GM21576 (cell line): ENCODE results near the gene SEPTIN7.
"Not testable (repeated sequence)": the region's sequence is repeated elsewhere in the genome, so short reads cannot be mapped to it uniquely, and the experiment has no call there.

Experiments used
- ATAC-seq: cut with Tn5 transposase; IDR thresholded peaks from one replicate; pipeline ENCODE4 v1.9.1; 2021; ENCODE audit warnings: mild to moderate bottlenecking, moderate library complexity; ENCODE audit not compliant: unreplicated experiment

SEPTIN7 gene

GRCh38 chr7:35800718-35801391, at the start of gene SEPTIN7:
TSS of gene SEPTIN7 (plus strand) at chr7:35801057. CDS start at chr7:35801210, 153 bp downstream.
- ATAC-seq: peak; percentile 81

- ATAC-seq: no peak
Observed at GRCh38 chr7:35752742-35753141, 48.1 kb upstream of the SEPTIN7 start.

GRCh38 chr7:35753761-35754603, 46.9 kb upstream of the SEPTIN7 start:
- no peak for ATAC-seq

- ATAC-seq: no peak
Observed at GRCh38 chr7:35754741-35755140, 46.1 kb upstream of the SEPTIN7 start.

- no peak for ATAC-seq
Observed at GRCh38 chr7:35755711-35756110, 45.1 kb upstream of the SEPTIN7 start.

GRCh38 chr7:35756453-35756852, 44.4 kb upstream of the SEPTIN7 start:
- ATAC-seq: not testable (repeated sequence)

- ATAC-seq: no peak
Observed at GRCh38 chr7:35757574-35757973, 43.3 kb upstream of the SEPTIN7 start.

GRCh38 chr7:35758421-35758820, 42.4 kb upstream of the SEPTIN7 start:
- no peak for ATAC-seq

- no peak for ATAC-seq
Observed at GRCh38 chr7:35760143-35760745, 40.6 kb upstream of the SEPTIN7 start.

- ATAC-seq: no peak
Observed at GRCh38 chr7:35761871-35762677, 38.8 kb upstream of the SEPTIN7 start.

- ATAC-seq: no peak
Observed at GRCh38 chr7:35762781-35763180, 38.1 kb upstream of the SEPTIN7 start.

GRCh38 chr7:35768346-35768745, 32.5 kb upstream of the SEPTIN7 start:
- no peak for ATAC-seq

GRCh38 chr7:35771776-35772175, 29.1 kb upstream of the SEPTIN7 start:
- no peak for ATAC-seq

- no peak for ATAC-seq
Observed at GRCh38 chr7:35773994-35774393, 26.9 kb upstream of the SEPTIN7 start.

GRCh38 chr7:35776686-35777085, 24.2 kb upstream of the SEPTIN7 start:
- no peak for ATAC-seq

GRCh38 chr7:35777121-35777520, 23.7 kb upstream of the SEPTIN7 start:
- no peak for ATAC-seq

- no peak for ATAC-seq
Observed at GRCh38 chr7:35780070-35780469, 20.8 kb upstream of the SEPTIN7 start.

GRCh38 chr7:35781200-35781701, 19.6 kb upstream of the SEPTIN7 start:
- no peak for ATAC-seq

- ATAC-seq: no peak
Observed at GRCh38 chr7:35781767-35782515, 18.9 kb upstream of the SEPTIN7 start.

- ATAC-seq: no peak
Observed at GRCh38 chr7:35784332-35784731, 16.5 kb upstream of the SEPTIN7 start.
